Activated CD8-positive, alpha-beta T cell treated with anti-CD3 and anti-CD28 coated beads for 36 hours (primary cell): Measurements from ENCODE around the gene GGCX. TPM values are rescaled to one million over a fixed set of nuclear protein-coding genes. Genes with fewer than 3 reads are reported as not detected.
"Not testable (repeated sequence)": the region's sequence is repeated elsewhere in the genome, so short reads cannot be mapped to it uniquely, and the experiment has no call there.

Experiments
- ATAC-seq: fragments of 200-7000 bp; cut with Tn5 transposase; one replicate; pipeline ENCODE4 v1.10.0; 2021; ENCODE audit warnings: mild to moderate bottlenecking, moderate library complexity
- CTCF ChIA-PET: fragments of 350-600 bp; sonication (Branson Sonifier 250); formaldehyde crosslinking; loops from one replicate; lab custom pipeline; 2021; ENCODE audit warnings: antibody characterized with exemption; lab: Charles Lee
- POLR2A ChIA-PET: fragments of 350-600 bp; sonication (Branson Sonifier 250); formaldehyde crosslinking; loops from one replicate; lab custom pipeline; 2021; ENCODE audit warnings: antibody characterized with exemption; lab: Charles Lee
- DNase-seq: peaks from one replicate; pipeline ENCODE4 v3.0.0-alpha.2; 2020
- H3K27ac Mint-ChIP-seq: one replicate; pipeline ENCODE4 v1.8.0; 2021; ENCODE audit warnings: mild to moderate bottlenecking, mixed read lengths
- H3K27me3 Mint-ChIP-seq: one replicate; pipeline ENCODE4 v1.8.0; 2021; ENCODE audit warnings: mixed read lengths
- H3K36me3 Mint-ChIP-seq: one replicate; pipeline ENCODE4 v1.8.0; 2021; ENCODE audit warnings: low read depth, mixed read lengths
- H3K4me1 Mint-ChIP-seq: one replicate; pipeline ENCODE4 v1.8.0; 2021; ENCODE audit warnings: low read depth, mixed read lengths
- H3K4me3 Mint-ChIP-seq: one replicate; pipeline ENCODE4 v1.8.0; 2021; ENCODE audit warnings: mild to moderate bottlenecking, moderate library complexity, mixed read lengths
- H3K9me3 Mint-ChIP-seq: one replicate; pipeline ENCODE4 v1.8.0; 2021; ENCODE audit warnings: mixed read lengths
- intact Hi-C: fragments of 100-400 bp; cut with micrococcal nuclease; formaldehyde crosslinking; loops from one replicate; pipeline ENCODE4 v1.10.0; 2022
- total RNA-seq, 2 experiments: library from RNA; stranded (reverse); gene quantifications; one replicate each; pipeline ENCODE4 v1.2.3, GENCODE V29; 2021
- TF ChIP-seq, protein P1 (sequence below): fragments of 200-600 bp; IDR thresholded peaks from one replicate; pipeline ENCODE4 v1.8.0; 2022; ENCODE audit warnings: antibody characterized with exemption, mild to moderate bottlenecking

Gene GGCX
- total RNA-seq, 2 experiments from 2014 or later: 14.6 to 16.7 TPM

DNA sequence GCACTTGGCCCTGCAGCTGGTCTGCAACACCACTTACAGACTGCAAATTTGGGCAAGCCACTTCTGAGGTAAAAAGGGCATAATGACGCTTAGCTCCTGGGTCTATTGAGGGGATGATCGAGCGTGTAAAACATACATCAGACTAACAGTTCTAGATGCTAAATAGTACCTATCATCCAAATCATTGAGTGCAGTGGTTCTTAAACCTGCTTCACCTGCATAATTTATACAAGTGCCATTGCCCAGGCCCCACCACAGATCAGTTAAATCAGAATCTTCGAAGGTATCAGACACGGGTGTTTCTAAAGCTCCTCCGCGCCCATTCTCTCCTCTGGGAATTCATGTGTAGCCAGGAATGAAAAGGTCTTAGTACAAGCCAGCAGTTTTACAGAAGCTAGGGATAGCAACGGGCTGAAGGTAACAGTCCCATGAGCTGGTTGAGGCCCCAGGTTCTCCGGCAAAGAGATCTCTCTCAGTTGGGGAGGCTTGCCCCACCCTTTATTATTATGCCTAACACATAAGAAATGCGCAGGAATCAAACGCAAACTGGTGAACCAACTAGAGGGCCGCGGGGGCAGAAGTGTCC lies 33.5 kb upstream of the GGCX start:
- Mint-ChIP-seq H3K36me3 (peaks cover 11% of the 10 kb centered on the region), H3K4me1 (peaks cover 31% of the 10 kb centered on the region), H3K4me3 (peak overlapping the region; percentile 88), H3K9me3 (no peaks in the 10 kb centered on the region), H3K27me3 (no peaks in the 10 kb centered on the region), H3K27ac (peak overlapping the region; percentile 98)
- TF ChIP-seq, protein P1, sequence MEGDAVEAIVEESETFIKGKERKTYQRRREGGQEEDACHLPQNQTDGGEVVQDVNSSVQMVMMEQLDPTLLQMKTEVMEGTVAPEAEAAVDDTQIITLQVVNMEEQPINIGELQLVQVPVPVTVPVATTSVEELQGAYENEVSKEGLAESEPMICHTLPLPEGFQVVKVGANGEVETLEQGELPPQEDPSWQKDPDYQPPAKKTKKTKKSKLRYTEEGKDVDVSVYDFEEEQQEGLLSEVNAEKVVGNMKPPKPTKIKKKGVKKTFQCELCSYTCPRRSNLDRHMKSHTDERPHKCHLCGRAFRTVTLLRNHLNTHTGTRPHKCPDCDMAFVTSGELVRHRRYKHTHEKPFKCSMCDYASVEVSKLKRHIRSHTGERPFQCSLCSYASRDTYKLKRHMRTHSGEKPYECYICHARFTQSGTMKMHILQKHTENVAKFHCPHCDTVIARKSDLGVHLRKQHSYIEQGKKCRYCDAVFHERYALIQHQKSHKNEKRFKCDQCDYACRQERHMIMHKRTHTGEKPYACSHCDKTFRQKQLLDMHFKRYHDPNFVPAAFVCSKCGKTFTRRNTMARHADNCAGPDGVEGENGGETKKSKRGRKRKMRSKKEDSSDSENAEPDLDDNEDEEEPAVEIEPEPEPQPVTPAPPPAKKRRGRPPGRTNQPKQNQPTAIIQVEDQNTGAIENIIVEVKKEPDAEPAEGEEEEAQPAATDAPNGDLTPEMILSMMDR: no peak
- ChIA-PET POLR2A (interaction anchor here (0.7 to 3.3 kb wide), 12 partner anchors 9 to 56 kb away, joined by 3 to 15 read pairs (median 6); partner anchors contain the start of genes C2orf68, GGCX, MAT2A and USP39), CTCF (interaction anchor here (1.0 to 4.1 kb wide), 6 partner anchors 10 to 43 kb away, joined by 3 to 14 read pairs (median 5); partner anchors contain the start of gene VAMP8)
- no peak for DNase-seq
- ATAC-seq: no peak
- intact Hi-C loops: no loop called here

- Mint-ChIP-seq H3K36me3 (peaks cover 11% of the 10 kb centered on the region), H3K27ac (no peak overlapping the region), H3K4me1 (peaks cover 19% of the 10 kb centered on the region), H3K27me3 (no peaks in the 10 kb centered on the region), H3K4me3 (no peak overlapping the region), H3K9me3 (no peaks in the 10 kb centered on the region)
- POLR2A ChIA-PET: interaction anchor here (0.6 to 2.6 kb wide), 6 partner anchors 9 to 54 kb away, joined by 3 to 10 read pairs (median 4); partner anchors contain the start of genes MAT2A and USP39
- ATAC-seq (no peak), DNase-seq (no peak)
- CTCF ChIA-PET: interaction anchor here (1.2 kb wide), 1 partner anchor 8 kb away, joined by 4 read pairs; no protein-coding TSS in a partner anchor
- intact Hi-C loops: no loop called here
- TF ChIP-seq, protein P1: no peak
Observed at GRCh38 chr2:85593023-85593422, 31.7 kb upstream of the GGCX start.

DNA sequence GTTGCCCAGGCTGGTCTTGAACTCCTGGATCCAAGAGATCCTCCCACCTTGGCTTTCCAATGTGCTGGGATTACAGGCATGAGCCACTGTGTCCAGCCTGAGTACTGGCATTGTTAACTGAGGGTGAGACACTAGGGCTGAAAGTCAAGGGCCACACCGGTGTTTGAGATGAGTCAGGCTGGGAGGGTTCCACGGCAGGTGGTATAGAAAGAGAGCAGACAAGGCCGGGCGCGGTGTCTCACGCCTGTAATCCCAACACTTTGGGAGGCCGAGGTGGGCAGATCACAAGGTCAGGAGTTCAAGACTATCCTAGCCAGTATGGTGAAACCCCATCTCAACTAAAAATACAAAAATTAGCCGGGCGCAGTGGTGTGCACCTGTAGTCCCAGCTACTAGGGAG lies 31.0 kb upstream of the GGCX start:
- H3K4me3 Mint-ChIP-seq, H3K36me3 Mint-ChIP-seq, H3K27me3 Mint-ChIP-seq, intact Hi-C loops, DNase-seq, H3K27ac Mint-ChIP-seq, ATAC-seq, H3K9me3 Mint-ChIP-seq: not testable (repeated sequence)
- POLR2A ChIA-PET: interaction anchor here (0.6 to 2.6 kb wide), 4 partner anchors 9 to 53 kb away, joined by 3 to 10 read pairs (median 5); partner anchors contain the start of genes MAT2A and USP39
- CTCF ChIA-PET: interaction anchor here (1.2 to 2.0 kb wide), 2 partner anchors 9 to 11 kb away, joined by 4 to 6 read pairs; partner anchors contain the start of gene TMEM150A
- peaks cover 23% of the 10 kb centered on the region for H3K4me1 Mint-ChIP-seq

GRCh38 chr2:85591563-85591962 lies 30.3 kb upstream of the GGCX start:
- DNase-seq (no peak), ATAC-seq (no peak)
- TF ChIP-seq, protein P1: no peak
- no peak overlapping the region for H3K27ac Mint-ChIP-seq
- POLR2A ChIA-PET: interaction anchor here (1.1 to 2.5 kb wide), 5 partner anchors 13 to 52 kb away, joined by 3 to 10 read pairs (median 8); partner anchors contain the start of genes C2orf68, MAT2A and VAMP8
- intact Hi-C loops: no loop called here
- peaks cover 4% of the 10 kb centered on the region for H3K36me3 Mint-ChIP-seq
- H3K4me3 Mint-ChIP-seq: no peak overlapping the region
- CTCF ChIA-PET: interaction anchor here (0.7 to 2.0 kb wide), 3 partner anchors 7 to 40 kb away, joined by 3 to 6 read pairs (median 3); partner anchors contain the start of gene TMEM150A
- no peaks in the 10 kb centered on the region for H3K9me3 Mint-ChIP-seq
- H3K4me1 Mint-ChIP-seq: peaks cover 16% of the 10 kb centered on the region
- H3K27me3 Mint-ChIP-seq: no peaks in the 10 kb centered on the region

- DNase-seq: no peak
- no peak overlapping the region for H3K27ac Mint-ChIP-seq
- intact Hi-C loops: no loop called here
- no peaks in the 10 kb centered on the region for H3K9me3 Mint-ChIP-seq
- no peaks in the 10 kb centered on the region for H3K27me3 Mint-ChIP-seq
- peaks cover 4% of the 10 kb centered on the region for H3K36me3 Mint-ChIP-seq
- H3K4me1 Mint-ChIP-seq: peaks cover 17% of the 10 kb centered on the region
- CTCF ChIA-PET: interaction anchor here (0.7 to 2.0 kb wide), 3 partner anchors 8 to 39 kb away, joined by 3 to 6 read pairs (median 3); partner anchors contain the start of gene TMEM150A
- TF ChIP-seq, protein P1: no peak
- no peak for ATAC-seq
- POLR2A ChIA-PET: interaction anchor here (1.1 to 2.5 kb wide), 4 partner anchors 13 to 52 kb away, joined by 3 to 10 read pairs (median 6); partner anchors contain the start of genes C2orf68, MAT2A and VAMP8
- H3K4me3 Mint-ChIP-seq: no peak overlapping the region
Observed at GRCh38 chr2:85590950-85591349, 29.7 kb upstream of the GGCX start.
